ENCODE measurements around the gene CD300C. TPM values are rescaled to one million over a fixed set of nuclear protein-coding genes. Genes with fewer than 3 reads are reported as not detected.

Gene CD300C
- total RNA-seq, 1 experiment from 2014 or later = not detected

DNA sequence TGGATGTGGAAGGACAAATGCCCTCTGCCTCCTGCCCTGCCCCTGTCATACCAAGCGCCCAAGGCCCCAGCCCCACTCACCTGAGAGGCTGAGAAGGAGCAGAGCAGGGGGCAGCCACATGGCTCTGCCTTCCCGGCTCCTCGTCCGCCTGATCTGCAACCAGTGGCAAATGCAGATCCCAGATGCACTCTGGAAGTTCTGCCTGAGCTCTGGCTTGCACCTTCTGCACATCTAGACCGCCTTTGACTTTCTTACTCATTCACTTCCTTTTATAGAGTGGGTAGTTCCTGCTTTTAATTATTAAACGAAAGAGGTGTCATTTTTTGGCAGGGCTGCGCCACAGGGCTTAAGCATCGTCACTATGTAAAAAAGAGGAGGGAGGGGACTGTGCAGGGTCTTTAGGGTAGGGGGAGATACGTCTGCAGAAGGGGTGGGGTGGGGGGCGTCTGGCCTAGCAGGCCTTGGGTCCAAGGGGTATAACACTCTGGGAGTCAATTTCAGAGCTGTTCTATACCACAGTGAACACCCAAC, 14.6 kb downstream of the CD300C start, which contains the start of gene CD300LB (continued):
- TF ChIP-seq, protein P1, sequence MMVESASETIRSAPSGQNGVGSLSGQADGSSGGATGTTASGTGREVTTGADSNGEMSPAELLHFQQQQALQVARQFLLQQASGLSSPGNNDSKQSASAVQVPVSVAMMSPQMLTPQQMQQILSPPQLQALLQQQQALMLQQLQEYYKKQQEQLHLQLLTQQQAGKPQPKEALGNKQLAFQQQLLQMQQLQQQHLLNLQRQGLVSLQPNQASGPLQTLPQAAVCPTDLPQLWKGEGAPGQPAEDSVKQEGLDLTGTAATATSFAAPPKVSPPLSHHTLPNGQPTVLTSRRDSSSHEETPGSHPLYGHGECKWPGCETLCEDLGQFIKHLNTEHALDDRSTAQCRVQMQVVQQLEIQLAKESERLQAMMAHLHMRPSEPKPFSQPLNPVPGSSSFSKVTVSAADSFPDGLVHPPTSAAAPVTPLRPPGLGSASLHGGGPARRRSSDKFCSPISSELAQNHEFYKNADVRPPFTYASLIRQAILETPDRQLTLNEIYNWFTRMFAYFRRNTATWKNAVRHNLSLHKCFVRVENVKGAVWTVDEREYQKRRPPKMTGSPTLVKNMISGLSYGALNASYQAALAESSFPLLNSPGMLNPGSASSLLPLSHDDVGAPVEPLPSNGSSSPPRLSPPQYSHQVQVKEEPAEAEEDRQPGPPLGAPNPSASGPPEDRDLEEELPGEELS (CRISPR knock-in tag; IDR thresholded peaks at IDR 0.05) = no peak
- TF ChIP-seq, protein P2, sequence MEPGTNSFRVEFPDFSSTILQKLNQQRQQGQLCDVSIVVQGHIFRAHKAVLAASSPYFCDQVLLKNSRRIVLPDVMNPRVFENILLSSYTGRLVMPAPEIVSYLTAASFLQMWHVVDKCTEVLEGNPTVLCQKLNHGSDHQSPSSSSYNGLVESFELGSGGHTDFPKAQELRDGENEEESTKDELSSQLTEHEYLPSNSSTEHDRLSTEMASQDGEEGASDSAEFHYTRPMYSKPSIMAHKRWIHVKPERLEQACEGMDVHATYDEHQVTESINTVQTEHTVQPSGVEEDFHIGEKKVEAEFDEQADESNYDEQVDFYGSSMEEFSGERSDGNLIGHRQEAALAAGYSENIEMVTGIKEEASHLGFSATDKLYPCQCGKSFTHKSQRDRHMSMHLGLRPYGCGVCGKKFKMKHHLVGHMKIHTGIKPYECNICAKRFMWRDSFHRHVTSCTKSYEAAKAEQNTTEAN (CRISPR knock-in tag; IDR thresholded peaks at IDR 0.05) = no peak

DNA sequence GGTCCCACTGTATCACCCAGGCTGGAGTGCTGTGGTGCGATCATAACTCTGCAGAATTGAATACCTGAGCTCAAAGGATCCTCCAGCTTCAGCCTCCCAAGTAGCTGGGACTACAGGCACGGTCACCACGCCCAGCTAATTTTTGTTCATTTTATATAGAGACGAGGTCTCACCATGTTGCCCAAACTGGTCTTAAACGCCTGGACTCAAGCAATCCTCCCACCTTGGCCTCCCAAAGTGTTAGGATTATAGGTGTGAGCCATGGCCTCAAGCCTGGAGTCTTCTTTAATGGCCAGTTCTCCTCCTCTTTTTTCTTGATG, 15.1 kb downstream of the CD300C start:
- no peak overlapping the region for H3K4me3 Mint-ChIP-seq
- peaks cover 13% of the 10 kb centered on the region for H3K4me1 Mint-ChIP-seq
- no peak for DNase-seq (ENCODE audit: low spot score)
- no peak overlapping the region for H3K27ac Mint-ChIP-seq
- H3K36me3 Mint-ChIP-seq = no peaks in the 10 kb centered on the region
- CTCF ChIA-PET = interaction anchor here (0.6 to 3.2 kb wide), 3 partner anchors 66 to 163 kb away, joined by 3 to 13 read pairs (median 7); no protein-coding TSS in a partner anchor
- no peak for ATAC-seq
- H3K27me3 Mint-ChIP-seq (ENCODE audit: low read depth) = peaks cover 29% of the 10 kb centered on the region
- TF ChIP-seq, protein P3, sequence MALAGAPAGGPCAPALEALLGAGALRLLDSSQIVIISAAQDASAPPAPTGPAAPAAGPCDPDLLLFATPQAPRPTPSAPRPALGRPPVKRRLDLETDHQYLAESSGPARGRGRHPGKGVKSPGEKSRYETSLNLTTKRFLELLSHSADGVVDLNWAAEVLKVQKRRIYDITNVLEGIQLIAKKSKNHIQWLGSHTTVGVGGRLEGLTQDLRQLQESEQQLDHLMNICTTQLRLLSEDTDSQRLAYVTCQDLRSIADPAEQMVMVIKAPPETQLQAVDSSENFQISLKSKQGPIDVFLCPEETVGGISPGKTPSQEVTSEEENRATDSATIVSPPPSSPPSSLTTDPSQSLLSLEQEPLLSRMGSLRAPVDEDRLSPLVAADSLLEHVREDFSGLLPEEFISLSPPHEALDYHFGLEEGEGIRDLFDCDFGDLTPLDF (CRISPR knock-in tag; IDR thresholded peaks at IDR 0.05) = no peak
- TF ChIP-seq, protein P2 (CRISPR knock-in tag; IDR thresholded peaks at IDR 0.05) = no peak
- TF ChIP-seq FOXK1 (CRISPR knock-in tag; IDR thresholded peaks at IDR 0.05) (no peak), ZNF416 (CRISPR knock-in tag; IDR thresholded peaks at IDR 0.05) (no peak), TEAD4 (CRISPR knock-in tag; IDR thresholded peaks at IDR 0.05) (no peak), FOXP1 (CRISPR knock-in tag; IDR thresholded peaks at IDR 0.05; ENCODE audit: borderline replicate concordance) (no peak), HMGA2 (CRISPR knock-in tag; IDR thresholded peaks at IDR 0.05) (no peak), KAT7 (CRISPR knock-in tag; IDR thresholded peaks at IDR 0.05; ENCODE audit: borderline replicate concordance) (no peak), MYBL2 (CRISPR knock-in tag; IDR thresholded peaks at IDR 0.05) (no peak), MXD4 (CRISPR knock-in tag; IDR thresholded peaks at IDR 0.05; ENCODE audit: borderline replicate concordance) (no peak), TCF7 (CRISPR knock-in tag; IDR thresholded peaks at IDR 0.05; ENCODE audit: low read depth) (no peak), ZNF396 (CRISPR knock-in tag; IDR thresholded peaks at IDR 0.05; ENCODE audit: borderline replicate concordance) (no peak), ZNF232 (CRISPR knock-in tag; IDR thresholded peaks at IDR 0.05) (no peak)
- TF ChIP-seq, protein P4, sequence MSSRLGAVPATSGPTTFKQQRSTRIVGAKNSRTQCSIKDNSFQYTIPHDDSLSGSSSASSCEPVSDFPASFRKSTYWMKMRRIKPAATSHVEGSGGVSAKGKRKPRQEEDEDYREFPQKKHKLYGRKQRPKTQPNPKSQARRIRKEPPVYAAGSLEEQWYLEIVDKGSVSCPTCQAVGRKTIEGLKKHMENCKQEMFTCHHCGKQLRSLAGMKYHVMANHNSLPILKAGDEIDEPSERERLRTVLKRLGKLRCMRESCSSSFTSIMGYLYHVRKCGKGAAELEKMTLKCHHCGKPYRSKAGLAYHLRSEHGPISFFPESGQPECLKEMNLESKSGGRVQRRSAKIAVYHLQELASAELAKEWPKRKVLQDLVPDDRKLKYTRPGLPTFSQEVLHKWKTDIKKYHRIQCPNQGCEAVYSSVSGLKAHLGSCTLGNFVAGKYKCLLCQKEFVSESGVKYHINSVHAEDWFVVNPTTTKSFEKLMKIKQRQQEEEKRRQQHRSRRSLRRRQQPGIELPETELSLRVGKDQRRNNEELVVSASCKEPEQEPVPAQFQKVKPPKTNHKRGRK (CRISPR knock-in tag; IDR thresholded peaks at IDR 0.05; ENCODE audit: borderline replicate concordance) = no peak
- TF ChIP-seq, protein P5, sequence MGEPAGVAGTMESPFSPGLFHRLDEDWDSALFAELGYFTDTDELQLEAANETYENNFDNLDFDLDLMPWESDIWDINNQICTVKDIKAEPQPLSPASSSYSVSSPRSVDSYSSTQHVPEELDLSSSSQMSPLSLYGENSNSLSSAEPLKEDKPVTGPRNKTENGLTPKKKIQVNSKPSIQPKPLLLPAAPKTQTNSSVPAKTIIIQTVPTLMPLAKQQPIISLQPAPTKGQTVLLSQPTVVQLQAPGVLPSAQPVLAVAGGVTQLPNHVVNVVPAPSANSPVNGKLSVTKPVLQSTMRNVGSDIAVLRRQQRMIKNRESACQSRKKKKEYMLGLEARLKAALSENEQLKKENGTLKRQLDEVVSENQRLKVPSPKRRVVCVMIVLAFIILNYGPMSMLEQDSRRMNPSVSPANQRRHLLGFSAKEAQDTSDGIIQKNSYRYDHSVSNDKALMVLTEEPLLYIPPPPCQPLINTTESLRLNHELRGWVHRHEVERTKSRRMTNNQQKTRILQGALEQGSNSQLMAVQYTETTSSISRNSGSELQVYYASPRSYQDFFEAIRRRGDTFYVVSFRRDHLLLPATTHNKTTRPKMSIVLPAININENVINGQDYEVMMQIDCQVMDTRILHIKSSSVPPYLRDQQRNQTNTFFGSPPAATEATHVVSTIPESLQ (CRISPR knock-in tag; IDR thresholded peaks at IDR 0.05) = no peak
- TF ChIP-seq, protein P6, sequence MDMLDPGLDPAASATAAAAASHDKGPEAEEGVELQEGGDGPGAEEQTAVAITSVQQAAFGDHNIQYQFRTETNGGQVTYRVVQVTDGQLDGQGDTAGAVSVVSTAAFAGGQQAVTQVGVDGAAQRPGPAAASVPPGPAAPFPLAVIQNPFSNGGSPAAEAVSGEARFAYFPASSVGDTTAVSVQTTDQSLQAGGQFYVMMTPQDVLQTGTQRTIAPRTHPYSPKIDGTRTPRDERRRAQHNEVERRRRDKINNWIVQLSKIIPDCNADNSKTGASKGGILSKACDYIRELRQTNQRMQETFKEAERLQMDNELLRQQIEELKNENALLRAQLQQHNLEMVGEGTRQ (CRISPR knock-in tag; IDR thresholded peaks at IDR 0.05) = no peak
- TF ChIP-seq, protein P1 (CRISPR knock-in tag; IDR thresholded peaks at IDR 0.05) = no peak
- TF ChIP-seq, protein P7, sequence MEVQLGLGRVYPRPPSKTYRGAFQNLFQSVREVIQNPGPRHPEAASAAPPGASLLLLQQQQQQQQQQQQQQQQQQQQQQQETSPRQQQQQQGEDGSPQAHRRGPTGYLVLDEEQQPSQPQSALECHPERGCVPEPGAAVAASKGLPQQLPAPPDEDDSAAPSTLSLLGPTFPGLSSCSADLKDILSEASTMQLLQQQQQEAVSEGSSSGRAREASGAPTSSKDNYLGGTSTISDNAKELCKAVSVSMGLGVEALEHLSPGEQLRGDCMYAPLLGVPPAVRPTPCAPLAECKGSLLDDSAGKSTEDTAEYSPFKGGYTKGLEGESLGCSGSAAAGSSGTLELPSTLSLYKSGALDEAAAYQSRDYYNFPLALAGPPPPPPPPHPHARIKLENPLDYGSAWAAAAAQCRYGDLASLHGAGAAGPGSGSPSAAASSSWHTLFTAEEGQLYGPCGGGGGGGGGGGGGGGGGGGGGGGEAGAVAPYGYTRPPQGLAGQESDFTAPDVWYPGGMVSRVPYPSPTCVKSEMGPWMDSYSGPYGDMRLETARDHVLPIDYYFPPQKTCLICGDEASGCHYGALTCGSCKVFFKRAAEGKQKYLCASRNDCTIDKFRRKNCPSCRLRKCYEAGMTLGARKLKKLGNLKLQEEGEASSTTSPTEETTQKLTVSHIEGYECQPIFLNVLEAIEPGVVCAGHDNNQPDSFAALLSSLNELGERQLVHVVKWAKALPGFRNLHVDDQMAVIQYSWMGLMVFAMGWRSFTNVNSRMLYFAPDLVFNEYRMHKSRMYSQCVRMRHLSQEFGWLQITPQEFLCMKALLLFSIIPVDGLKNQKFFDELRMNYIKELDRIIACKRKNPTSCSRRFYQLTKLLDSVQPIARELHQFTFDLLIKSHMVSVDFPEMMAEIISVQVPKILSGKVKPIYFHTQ (CRISPR knock-in tag; IDR thresholded peaks at IDR 0.05) = no peak
- POLR2A ChIA-PET = interaction anchor here (0.6 kb wide), 1 partner anchor 24 kb away, joined by 3 read pairs; no protein-coding TSS in a partner anchor
- H3K9me3 Mint-ChIP-seq = peaks cover 3% of the 10 kb centered on the region; the same call in 1 of the 2 replicates

Measured in WTC11 (cell line).